Upper lobe of left lung (tissue), 4 donors: ENCODE data around the gene PTGER4.

Experiments
- POLR2A ChIP-seq, 4 donors: fragments of 450-650 bp; IDR thresholded peaks; one replicate each; pipeline ENCODE4 v1.5.1; 2016 to 2017; ENCODE audit warnings: antibody characterized with exemption in 4 of 4, mild to moderate bottlenecking in 2 of 4
- POLR2AphosphoS5 ChIP-seq, 2 donors: sonication (generic); formaldehyde crosslinking; IDR thresholded peaks; one replicate each; pipeline ENCODE4 v1.5.1; 2017; ENCODE audit warnings: antibody characterized with exemption in 2 of 2
- TF ChIP-seq, protein P1 (sequence below), 6 experiments: fragments of 450-650 bp in 4 of 6; fragments of 200-600 bp in 2 of 6; sonication (generic) in 2 of 6; IDR thresholded peaks; one replicate each; pipeline ENCODE4 v1.5.1; 2016 to 2019; ENCODE audit warnings: antibody characterized with exemption in 6 of 6

DNA sequence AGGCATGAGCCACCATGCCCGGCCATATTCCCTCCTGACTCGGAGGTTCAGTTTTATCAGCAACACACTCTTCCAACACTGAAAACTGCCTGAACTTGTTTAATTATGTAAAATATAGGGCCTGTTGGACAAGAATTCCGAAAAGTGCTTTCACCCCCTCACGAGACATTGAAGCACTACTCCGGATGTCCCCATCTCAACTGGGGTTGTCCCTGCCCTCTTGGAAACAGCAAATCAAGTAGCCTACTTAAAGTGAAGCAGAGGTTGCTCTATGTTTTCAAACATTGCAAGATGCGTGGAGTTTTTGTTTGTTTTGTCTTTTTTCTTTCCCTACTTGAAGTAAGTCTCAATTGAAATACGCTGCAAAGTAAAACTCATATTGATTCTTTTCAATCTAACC lies 7.6 kb downstream of the PTGER4 start:
- TF ChIP-seq POLR2AphosphoS5 (IDR thresholded peaks at IDR 0.05) (no peak), POLR2A (IDR thresholded peaks at IDR 0.05) (no peak)
- TF ChIP-seq, protein P1, sequence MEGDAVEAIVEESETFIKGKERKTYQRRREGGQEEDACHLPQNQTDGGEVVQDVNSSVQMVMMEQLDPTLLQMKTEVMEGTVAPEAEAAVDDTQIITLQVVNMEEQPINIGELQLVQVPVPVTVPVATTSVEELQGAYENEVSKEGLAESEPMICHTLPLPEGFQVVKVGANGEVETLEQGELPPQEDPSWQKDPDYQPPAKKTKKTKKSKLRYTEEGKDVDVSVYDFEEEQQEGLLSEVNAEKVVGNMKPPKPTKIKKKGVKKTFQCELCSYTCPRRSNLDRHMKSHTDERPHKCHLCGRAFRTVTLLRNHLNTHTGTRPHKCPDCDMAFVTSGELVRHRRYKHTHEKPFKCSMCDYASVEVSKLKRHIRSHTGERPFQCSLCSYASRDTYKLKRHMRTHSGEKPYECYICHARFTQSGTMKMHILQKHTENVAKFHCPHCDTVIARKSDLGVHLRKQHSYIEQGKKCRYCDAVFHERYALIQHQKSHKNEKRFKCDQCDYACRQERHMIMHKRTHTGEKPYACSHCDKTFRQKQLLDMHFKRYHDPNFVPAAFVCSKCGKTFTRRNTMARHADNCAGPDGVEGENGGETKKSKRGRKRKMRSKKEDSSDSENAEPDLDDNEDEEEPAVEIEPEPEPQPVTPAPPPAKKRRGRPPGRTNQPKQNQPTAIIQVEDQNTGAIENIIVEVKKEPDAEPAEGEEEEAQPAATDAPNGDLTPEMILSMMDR (IDR thresholded peaks at IDR 0.05), result no peak
